ENCODE measurements around the gene PEX19. TPM values are rescaled to one million over a fixed set of nuclear protein-coding genes. Genes with fewer than 3 reads are reported as not detected.
A peak's percentile ranks its signal among the peaks of the same experiment; 100 is the strongest.

Gene PEX19
- total RNA-seq, result 10 to 100 TPM; 43.6 to 54.2 (median 46.1) TPM

DNA sequence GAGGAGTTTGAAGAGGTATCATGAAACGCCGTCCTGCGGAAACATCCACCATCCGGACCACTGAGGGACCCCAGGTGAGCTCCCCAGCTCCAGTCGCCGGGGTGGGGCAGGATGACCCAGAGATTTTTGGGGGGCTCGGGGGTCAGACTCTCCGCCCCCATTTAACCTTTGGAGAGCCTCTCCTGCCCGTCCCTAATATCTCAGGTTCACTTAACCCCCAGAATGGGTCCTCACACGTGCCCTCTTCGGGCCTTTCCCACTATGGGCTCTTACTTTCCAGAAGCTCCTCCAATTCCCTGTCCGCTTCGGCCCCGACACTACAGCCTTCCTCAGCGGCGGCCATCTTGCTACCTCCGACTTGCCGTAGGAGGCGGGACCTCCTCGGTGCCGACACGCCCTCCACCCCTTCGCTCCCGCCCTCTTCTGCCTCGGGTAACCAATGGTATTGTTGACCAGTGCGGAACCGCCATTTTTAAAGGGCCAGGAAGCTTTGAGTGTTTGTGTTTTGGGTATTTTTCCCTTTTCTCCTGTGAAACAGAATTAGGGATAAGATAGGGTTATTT, at the start of gene PEX19:
TSS of gene PEX19 (minus strand) at position 352 of the 563 bp plus-strand sequence. CDS start at position 343, 9 bp downstream.
- Histone ChIP-seq H3K4me1 (peaks cover 17 to 34% (median 24%) of the 10 kb centered on the region in 4 donors), H3K27me3 (no peaks in the 10 kb centered on the region), H3K9me3 (no peaks in the 10 kb centered on the region), H3K36me3 (peaks cover 35 to 52% (median 42%) of the 10 kb centered on the region in 4 donors), H3K27ac (replicated peaks in 1 of 4) (peak within 1 kb of the TSS; percentile 73 to 87 (median 85)), H3K4me3 (peak within 1 kb of the TSS; percentile 68 to 94 (median 76))
- TF ChIP-seq POLR2AphosphoS5 (IDR thresholded peaks at IDR 0.05), result peak; percentile 96 to 98
- no peak for TF ChIP-seq EP300 (IDR thresholded peaks at IDR 0.05)
- TF ChIP-seq POLR2A (IDR thresholded peaks at IDR 0.05; ENCODE audit: low read depth), result peak; percentile 54
- TF ChIP-seq, protein P1, sequence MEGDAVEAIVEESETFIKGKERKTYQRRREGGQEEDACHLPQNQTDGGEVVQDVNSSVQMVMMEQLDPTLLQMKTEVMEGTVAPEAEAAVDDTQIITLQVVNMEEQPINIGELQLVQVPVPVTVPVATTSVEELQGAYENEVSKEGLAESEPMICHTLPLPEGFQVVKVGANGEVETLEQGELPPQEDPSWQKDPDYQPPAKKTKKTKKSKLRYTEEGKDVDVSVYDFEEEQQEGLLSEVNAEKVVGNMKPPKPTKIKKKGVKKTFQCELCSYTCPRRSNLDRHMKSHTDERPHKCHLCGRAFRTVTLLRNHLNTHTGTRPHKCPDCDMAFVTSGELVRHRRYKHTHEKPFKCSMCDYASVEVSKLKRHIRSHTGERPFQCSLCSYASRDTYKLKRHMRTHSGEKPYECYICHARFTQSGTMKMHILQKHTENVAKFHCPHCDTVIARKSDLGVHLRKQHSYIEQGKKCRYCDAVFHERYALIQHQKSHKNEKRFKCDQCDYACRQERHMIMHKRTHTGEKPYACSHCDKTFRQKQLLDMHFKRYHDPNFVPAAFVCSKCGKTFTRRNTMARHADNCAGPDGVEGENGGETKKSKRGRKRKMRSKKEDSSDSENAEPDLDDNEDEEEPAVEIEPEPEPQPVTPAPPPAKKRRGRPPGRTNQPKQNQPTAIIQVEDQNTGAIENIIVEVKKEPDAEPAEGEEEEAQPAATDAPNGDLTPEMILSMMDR (IDR thresholded peaks at IDR 0.05), result peak in 1 of 3 experiments; percentile 15
- under 1% methylated on average over 25 of the region's 27 CpGs for WGBS
- intact Hi-C loops (cut with DNase I), result loop anchor here (5.0 kb wide), 1 partner anchor 33 kb away; no protein-coding TSS in a partner anchor
- peak; percentile 97 for DNase-seq (ENCODE audit: extremely low spot score)

DNA sequence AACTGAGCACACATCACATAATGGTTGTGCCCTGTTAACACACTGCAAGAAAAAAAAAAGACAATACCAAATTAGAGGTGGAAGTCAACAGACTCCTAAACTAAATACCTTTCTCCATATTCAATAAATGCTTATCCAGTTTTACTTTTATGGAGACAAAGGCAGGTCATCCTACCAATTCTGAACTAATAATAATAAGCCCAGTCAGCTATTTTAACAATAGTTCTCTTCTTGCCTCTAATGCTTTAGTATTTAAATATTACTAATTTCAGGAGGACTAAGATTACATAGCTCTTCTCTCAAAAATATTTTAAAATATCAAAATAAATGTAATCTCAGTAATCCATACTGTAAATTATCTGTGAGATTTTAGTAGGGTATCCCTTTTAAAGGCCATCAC, 47.6 kb upstream of the PEX19 start:
- no peaks in the 10 kb centered on the region for H3K9me3 ChIP-seq
- TF ChIP-seq, protein P1 (IDR thresholded peaks at IDR 0.05), result no peak
- TF ChIP-seq EP300 (IDR thresholded peaks at IDR 0.05), result no peak
- no peak for TF ChIP-seq POLR2AphosphoS5 (IDR thresholded peaks at IDR 0.05)
- TF ChIP-seq POLR2A (IDR thresholded peaks at IDR 0.05; ENCODE audit: low read depth), result no peak
- H3K27ac ChIP-seq (replicated peaks in 1 of 4), result no peak overlapping the region
- peaks cover 54 to 100% (median 86%) of the 10 kb centered on the region in 4 donors for H3K36me3 ChIP-seq
- intact Hi-C loops (cut with DNase I), result no loop called here
- DNase-seq (ENCODE audit: extremely low spot score), result no peak
- no peak overlapping the region for H3K4me3 ChIP-seq
- no peaks in the 10 kb centered on the region for H3K4me1 ChIP-seq
- no peaks in the 10 kb centered on the region for H3K27me3 ChIP-seq

- Histone ChIP-seq H3K36me3 (peaks cover 69 to 100% (median 98%) of the 10 kb centered on the region in 4 donors), H3K9me3 (no peaks in the 10 kb centered on the region), H3K4me1 (no peaks in the 10 kb centered on the region), H3K4me3 (no peak overlapping the region), H3K27me3 (no peaks in the 10 kb centered on the region), H3K27ac (replicated peaks in 1 of 4) (no peak overlapping the region)
- DNase-seq (ENCODE audit: extremely low spot score), result no peak
- intact Hi-C loops (cut with DNase I), result no loop called here
- TF ChIP-seq EP300 (IDR thresholded peaks at IDR 0.05) (no peak), POLR2A (IDR thresholded peaks at IDR 0.05; ENCODE audit: low read depth) (no peak), POLR2AphosphoS5 (IDR thresholded peaks at IDR 0.05) (no peak)
- TF ChIP-seq, protein P1 (IDR thresholded peaks at IDR 0.05), result no peak
Observed at GRCh38 chr1:160330119-160330518, 45.2 kb upstream of the PEX19 start.

- H3K9me3 ChIP-seq, result no peaks in the 10 kb centered on the region
- H3K27me3 ChIP-seq, result no peaks in the 10 kb centered on the region
- no peak overlapping the region for H3K4me3 ChIP-seq
- peaks cover 76 to 100% (median 97%) of the 10 kb centered on the region in 4 donors for H3K36me3 ChIP-seq
- no peak overlapping the region for H3K27ac ChIP-seq (replicated peaks in 1 of 4)
- no peaks in the 10 kb centered on the region for H3K4me1 ChIP-seq
- 70% methylated on average over 8 of the region's 8 CpGs for WGBS
- TF ChIP-seq POLR2AphosphoS5 (IDR thresholded peaks at IDR 0.05) (no peak), EP300 (IDR thresholded peaks at IDR 0.05) (no peak), POLR2A (IDR thresholded peaks at IDR 0.05; ENCODE audit: low read depth) (no peak)
- TF ChIP-seq, protein P1 (IDR thresholded peaks at IDR 0.05), result no peak
- intact Hi-C loops (cut with DNase I), result no loop called here
- DNase-seq (ENCODE audit: extremely low spot score), result no peak
Observed at GRCh38 chr1:160328184-160328583, 43.3 kb upstream of the PEX19 start.

DNA sequence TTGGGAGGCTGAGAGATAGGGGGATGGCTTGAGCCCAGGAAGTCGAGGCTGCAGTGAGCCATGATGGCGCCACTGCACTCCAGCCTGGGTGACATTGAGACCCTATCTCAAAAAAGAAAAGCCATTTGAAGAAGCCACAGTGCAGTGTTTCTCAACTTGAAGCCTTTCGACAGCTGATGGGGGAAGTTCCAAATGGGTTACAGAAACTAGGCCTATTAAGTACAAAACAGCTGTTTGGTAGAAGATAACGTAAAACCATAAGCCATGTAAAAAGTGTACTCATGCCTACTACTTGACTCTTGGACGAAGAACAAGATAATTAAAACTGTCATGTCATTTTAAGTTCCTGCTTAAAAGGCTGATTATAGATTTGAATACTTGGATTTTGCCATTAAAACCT, 41.5 kb upstream of the PEX19 start:
- H3K4me1 ChIP-seq, result no peaks in the 10 kb centered on the region
- no peak overlapping the region for H3K4me3 ChIP-seq
- H3K9me3 ChIP-seq, result no peaks in the 10 kb centered on the region
- no peak for DNase-seq (ENCODE audit: extremely low spot score)
- H3K36me3 ChIP-seq, result peaks cover 70 to 100% (median 94%) of the 10 kb centered on the region in 4 donors
- H3K27ac ChIP-seq (replicated peaks in 1 of 4), result no peak overlapping the region
- WGBS, result 94% methylated on average over 5 of the region's 5 CpGs
- no peaks in the 10 kb centered on the region for H3K27me3 ChIP-seq
- TF ChIP-seq POLR2A (IDR thresholded peaks at IDR 0.05; ENCODE audit: low read depth) (no peak), POLR2AphosphoS5 (IDR thresholded peaks at IDR 0.05) (no peak), EP300 (IDR thresholded peaks at IDR 0.05) (no peak)
- TF ChIP-seq, protein P1 (IDR thresholded peaks at IDR 0.05), result no peak
- intact Hi-C loops (cut with DNase I), result no loop called here

Data from esophagus muscularis mucosa (tissue), 4 donors.